Endometrial microvascular endothelial cells (primary cell): ENCODE measurements around the gene IKZF5. TPM values are rescaled to one million over a fixed set of nuclear protein-coding genes. Genes with fewer than 3 reads are reported as not detected.

Experiments used
- in situ Hi-C: cut with HindIII; loops from 2 replicates; pipeline ENCODE4 v1.10.0; 2017; ENCODE audit warnings: low sequenced_read_pairs, low pct_unique_long_range_greater_than_20kb; ENCODE audit errors: inconsistent ontology term
- total RNA-seq: library from RNA; depleted of rRNA; stranded (reverse); fragments of >200 nt; gene quantifications from one replicate; pipeline ENCODE4 v1.2.3, GENCODE V29; 2015; ENCODE audit errors: inconsistent ontology term

IKZF5 gene
- total RNA-seq, result 4.6 TPM

GRCh38 chr10:123008355-123009104 lies at the start of gene IKZF5, which contains the start of gene ACADSB:
IKZF5 (minus strand) TSS chr10:123008795; CDS start chr10:122998625, 10,170 bp downstream.
ACADSB (plus strand) TSS chr10:123009006; CDS start chr10:123009030, 24 bp downstream.
- in situ Hi-C loops, result no loop called here

- in situ Hi-C loops, result no loop called here
Measured at GRCh38 chr10:123057968-123058367, 49.4 kb upstream of the IKZF5 start.

GRCh38 chr10:123045961-123046731 lies 37.6 kb upstream of the IKZF5 start:
- in situ Hi-C loops, result no loop called here

GRCh38 chr10:123044391-123044790 lies 35.8 kb upstream of the IKZF5 start:
- in situ Hi-C loops, result no loop called here

- in situ Hi-C loops, result no loop called here
Measured at GRCh38 chr10:123043409-123043925, 34.9 kb upstream of the IKZF5 start.

GRCh38 chr10:123042708-123043408 lies 34.3 kb upstream of the IKZF5 start:
- in situ Hi-C loops, result no loop called here

- in situ Hi-C loops, result no loop called here
Measured at GRCh38 chr10:123039632-123039930, 31.0 kb upstream of the IKZF5 start.

GRCh38 chr10:123038782-123039631 lies 30.4 kb upstream of the IKZF5 start:
- in situ Hi-C loops, result no loop called here

GRCh38 chr10:123035467-123036086 lies 27.0 kb upstream of the IKZF5 start:
- in situ Hi-C loops, result no loop called here

- in situ Hi-C loops, result no loop called here
Measured at GRCh38 chr10:123034332-123034731, 25.7 kb upstream of the IKZF5 start.

GRCh38 chr10:123031124-123031523 lies 22.5 kb upstream of the IKZF5 start:
- in situ Hi-C loops, result no loop called here

GRCh38 chr10:123027861-123028260 lies 19.3 kb upstream of the IKZF5 start:
- in situ Hi-C loops, result no loop called here

- in situ Hi-C loops, result no loop called here
Measured at GRCh38 chr10:123026302-123026701, 17.7 kb upstream of the IKZF5 start.

- in situ Hi-C loops, result no loop called here
Measured at GRCh38 chr10:123024540-123024939, 15.9 kb upstream of the IKZF5 start.

- in situ Hi-C loops, result no loop called here
Measured at GRCh38 chr10:123021517-123021916, 12.9 kb upstream of the IKZF5 start.

GRCh38 chr10:123019941-123020703 lies 11.5 kb upstream of the IKZF5 start:
- in situ Hi-C loops, result no loop called here

- in situ Hi-C loops, result no loop called here
Measured at GRCh38 chr10:123019264-123019663, 10.7 kb upstream of the IKZF5 start.

- in situ Hi-C loops, result no loop called here
Measured at GRCh38 chr10:123018531-123018930, 9.9 kb upstream of the IKZF5 start.
